BE2C (cell line): ENCODE results near the gene CDC26.
"Not testable (repeated sequence)": the region's sequence is repeated elsewhere in the genome, so short reads cannot be mapped to it uniquely, and the experiment has no call there.

Source experiments
- DNase-seq: peaks from one replicate; pipeline ENCODE4 v3.0.0-alpha.2; 2020
- H3K27me3 ChIP-seq: fragments of 250-450 bp; sonication (Bioruptor Pico); 2 replicates; pipeline ENCODE4 v1.5.1; 2020; ENCODE audit warnings: mild to moderate bottlenecking
- H3K36me3 ChIP-seq: fragments of 250-450 bp; sonication (Bioruptor Pico); 2 replicates; pipeline ENCODE4 v1.5.1; 2020; ENCODE audit warnings: mild to moderate bottlenecking
- H3K4me1 ChIP-seq: fragments of 250-450 bp; sonication (Bioruptor Pico); 2 replicates; pipeline ENCODE4 v1.5.1; 2020
- H3K4me3 ChIP-seq: 2 replicates; pipeline ENCODE4 v1.5.1; 2011; ENCODE audit warnings: low read depth, low read length
- H3K9me3 ChIP-seq: fragments of 250-450 bp; sonication (Bioruptor Pico); 2 replicates; pipeline ENCODE4 v1.5.1; 2020
- CTCF ChIP-seq: IDR thresholded peaks from 2 replicates; pipeline ENCODE4 v1.5.1; 2012; ENCODE audit warnings: mild to moderate bottlenecking, low read depth, low read length

CDC26 gene

GRCh38 chr9:113298311-113298710 lies 22.9 kb upstream of the CDC26 start:
- Histone ChIP-seq H3K27me3 (no peaks in the 10 kb centered on the region), H3K9me3 (no peaks in the 10 kb centered on the region), H3K4me3 (no peak overlapping the region), H3K4me1 (no peaks in the 10 kb centered on the region; the same call in 1 of the 2 replicates), H3K36me3 (peaks cover 8% of the 10 kb centered on the region)
- DNase-seq, result no peak
- TF ChIP-seq CTCF, result no peak

GRCh38 chr9:113296796-113297558 lies 21.6 kb upstream of the CDC26 start:
- Histone ChIP-seq H3K27me3 (no peaks in the 10 kb centered on the region), H3K9me3 (no peaks in the 10 kb centered on the region), H3K36me3 (peaks cover 21% of the 10 kb centered on the region), H3K4me3 (no peak overlapping the region), H3K4me1 (no peaks in the 10 kb centered on the region; the same call in 1 of the 2 replicates)
- no peak for DNase-seq
- TF ChIP-seq CTCF, result no peak

- H3K9me3 ChIP-seq, DNase-seq, H3K4me1 ChIP-seq, H3K4me3 ChIP-seq, H3K27me3 ChIP-seq: not testable (repeated sequence)
- peaks cover 28% of the 10 kb centered on the region for H3K36me3 ChIP-seq
Observed at GRCh38 chr9:113296247-113296646, 20.9 kb upstream of the CDC26 start.

- Histone ChIP-seq H3K36me3 (peaks cover 55% of the 10 kb centered on the region), H3K9me3 (no peaks in the 10 kb centered on the region), H3K4me1 (no peaks in the 10 kb centered on the region), H3K27me3 (no peaks in the 10 kb centered on the region), H3K4me3 (no peak overlapping the region)
- DNase-seq, result no peak
- no peak for TF ChIP-seq CTCF
Observed at GRCh38 chr9:113293285-113293878, 18.0 kb upstream of the CDC26 start.

GRCh38 chr9:113290052-113290607 lies 14.8 kb upstream of the CDC26 start:
- H3K36me3 ChIP-seq, result peaks cover 76% of the 10 kb centered on the region
- DNase-seq, result no peak
- H3K4me3 ChIP-seq, result no peak overlapping the region
- H3K9me3 ChIP-seq, result no peaks in the 10 kb centered on the region
- TF ChIP-seq CTCF, result no peak
- no peaks in the 10 kb centered on the region for H3K27me3 ChIP-seq
- no peaks in the 10 kb centered on the region for H3K4me1 ChIP-seq

- H3K27me3 ChIP-seq, result no peaks in the 10 kb centered on the region
- TF ChIP-seq CTCF, result no peak
- peaks cover 86% of the 10 kb centered on the region for H3K36me3 ChIP-seq
- H3K9me3 ChIP-seq, result no peaks in the 10 kb centered on the region
- no peak for DNase-seq
- no peaks in the 10 kb centered on the region for H3K4me1 ChIP-seq
- H3K4me3 ChIP-seq, result no peak overlapping the region
Observed at GRCh38 chr9:113289091-113289490, 13.7 kb upstream of the CDC26 start.
